Heart left ventricle (tissue), 13 donors: Measurements from ENCODE around the gene GPR179.
"Not testable (repeated sequence)": the region's sequence is repeated elsewhere in the genome, so short reads cannot be mapped to it uniquely, and the experiment has no call there.

Experiments used
- POLR2A ChIP-seq, 2 donors: fragments of 450-650 bp; IDR thresholded peaks; one replicate each; pipeline ENCODE4 v1.6.1; 2017; ENCODE audit warnings: antibody characterized with exemption in 2 of 2, mild to moderate bottlenecking in 2 of 2, moderate library complexity in 2 of 2
- TF ChIP-seq, protein P1 (sequence below), 12 donors: fragments of 200-600 bp; sonication (generic) in 4 of 12; IDR thresholded peaks; one replicate each; pipeline versions ENCODE4 v1.5.0 to v1.8.0; 2018 to 2022; ENCODE audit warnings: antibody characterized with exemption in 12 of 12, mild to moderate bottlenecking in 5 of 12
- donor health status: ischemic (EF 13 %, LVEDD 7.1; RV severe dilation, severe dysfunction).
- donor health status: DM: no; HTN: yes; CAD: no.
- donor health status: DM: no; HTN: no; CAD: no.
- donor health status: ischemic (EF 25% LVEDD 6.9; RV normal size, moderate dysfunction).
- donor health status: ischemic (EF 25% LVEDD 5.7; RV mildly dilated, moderate dysfunction).
- donor health status: ischemic (EF 35%, LVEDD 5.7; RV mildly dilated, moderate dysfunction).
- donor health status: nonischemic (EF 11% LVEDD 7.7; RV severe dilation, severe dysfunction).
- donor health status: DM: yes; HTN: yes; CAD: no.
- donor health status: PGD.
- donor health status: ischemic (EF 29% LVEDD 5.4; RV normal size, mild dysfunction).
- donor health status: nonischemic (EF 23%, LVEDD 6.1; RV moderate dilation, normal function).

- TF ChIP-seq, protein P1, sequence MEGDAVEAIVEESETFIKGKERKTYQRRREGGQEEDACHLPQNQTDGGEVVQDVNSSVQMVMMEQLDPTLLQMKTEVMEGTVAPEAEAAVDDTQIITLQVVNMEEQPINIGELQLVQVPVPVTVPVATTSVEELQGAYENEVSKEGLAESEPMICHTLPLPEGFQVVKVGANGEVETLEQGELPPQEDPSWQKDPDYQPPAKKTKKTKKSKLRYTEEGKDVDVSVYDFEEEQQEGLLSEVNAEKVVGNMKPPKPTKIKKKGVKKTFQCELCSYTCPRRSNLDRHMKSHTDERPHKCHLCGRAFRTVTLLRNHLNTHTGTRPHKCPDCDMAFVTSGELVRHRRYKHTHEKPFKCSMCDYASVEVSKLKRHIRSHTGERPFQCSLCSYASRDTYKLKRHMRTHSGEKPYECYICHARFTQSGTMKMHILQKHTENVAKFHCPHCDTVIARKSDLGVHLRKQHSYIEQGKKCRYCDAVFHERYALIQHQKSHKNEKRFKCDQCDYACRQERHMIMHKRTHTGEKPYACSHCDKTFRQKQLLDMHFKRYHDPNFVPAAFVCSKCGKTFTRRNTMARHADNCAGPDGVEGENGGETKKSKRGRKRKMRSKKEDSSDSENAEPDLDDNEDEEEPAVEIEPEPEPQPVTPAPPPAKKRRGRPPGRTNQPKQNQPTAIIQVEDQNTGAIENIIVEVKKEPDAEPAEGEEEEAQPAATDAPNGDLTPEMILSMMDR (IDR thresholded peaks at IDR 0.05) = not testable (repeated sequence)
- TF ChIP-seq POLR2A (IDR thresholded peaks at IDR 0.05) = not testable (repeated sequence)
Measured at GRCh38 chr17:38295602-38296365, 48.0 kb downstream of the GPR179 start.
